ENCODE results near the gene DPP6.

GRCh38 chr7:154631162-154631561 lies 579.0 kb downstream of the DPP6 start:
- TF ChIP-seq POLR2AphosphoS5 (IDR thresholded peaks at IDR 0.05; ENCODE audit: low read depth, low read length) (no peak), EZH2phosphoT487 (IDR thresholded peaks at IDR 0.05; ENCODE audit: borderline replicate concordance, low read depth) (no peak), CTCF (IDR thresholded peaks at IDR 0.05) (no peak), SIN3A (IDR thresholded peaks at IDR 0.05; ENCODE audit: borderline replicate concordance, low read depth, low read length) (no peak), USF2 (IDR thresholded peaks at IDR 0.05; ENCODE audit: borderline replicate concordance, low read depth, low read length) (no peak), RAD21 (IDR thresholded peaks at IDR 0.05; ENCODE audit: low read length) (no peak), TEAD4 (IDR thresholded peaks at IDR 0.05; ENCODE audit: borderline replicate concordance, insufficient read depth) (no peak), TCF12 (IDR thresholded peaks at IDR 0.05) (no peak), CHD2 (IDR thresholded peaks at IDR 0.05; ENCODE audit: low read length, partially characterized antibody) (no peak), FOXJ3 (CRISPR knock-in tag; IDR thresholded peaks at IDR 0.05) (no peak)
